Gastrocnemius medialis (tissue), 4 donors: ENCODE results near the gene PRRT2.

ENCODE experiments used
- CTCF ChIP-seq, 5 experiments: fragments of 450-650 bp in 3 of 5; fragments of 200-600 bp in 2 of 5; sonication (generic) in 2 of 5; IDR thresholded peaks in 4 of 5; conservative IDR thresholded peaks in 1 of 5; 1 replicate in 4 of 5; 2 replicates in 1 of 5; pipeline ENCODE4 v1.5.1; 2016 to 2019; ENCODE audit warnings: antibody characterized with exemption in 5 of 5, mild to moderate bottlenecking in 3 of 5, moderate library complexity in 3 of 5
- POLR2A ChIP-seq, 2 donors: fragments of 450-650 bp; IDR thresholded peaks; one replicate each; pipeline ENCODE4 v1.6.1; 2017; ENCODE audit warnings: antibody characterized with exemption in 2 of 2, mild to moderate bottlenecking in 2 of 2, moderate library complexity in 2 of 2

GRCh38 chr16:29767062-29767461, 44.9 kb upstream of the PRRT2 start:
- no peak for TF ChIP-seq POLR2A (IDR thresholded peaks at IDR 0.05)
- TF ChIP-seq CTCF (IDR thresholded peaks at IDR 0.05 in 4 of 5, conservative IDR thresholded peaks at IDR 0.05 in 1 of 5) = no peak
